GM10266 (cell line): ENCODE measurements around the gene CYP4F22.

Experiments
- DNase-seq: peaks from one replicate; pipeline ENCODE4 v3.0.0; 2012; ENCODE audit errors: extremely low spot score
- CTCF ChIP-seq: IDR thresholded peaks from 2 replicates; pipeline ENCODE4 v1.5.1; 2012; ENCODE audit warnings: mild to moderate bottlenecking, low read depth; ENCODE audit not compliant: control insufficient read depth, insufficient read depth; ENCODE audit errors: missing control alignments

Gene CYP4F22

DNA sequence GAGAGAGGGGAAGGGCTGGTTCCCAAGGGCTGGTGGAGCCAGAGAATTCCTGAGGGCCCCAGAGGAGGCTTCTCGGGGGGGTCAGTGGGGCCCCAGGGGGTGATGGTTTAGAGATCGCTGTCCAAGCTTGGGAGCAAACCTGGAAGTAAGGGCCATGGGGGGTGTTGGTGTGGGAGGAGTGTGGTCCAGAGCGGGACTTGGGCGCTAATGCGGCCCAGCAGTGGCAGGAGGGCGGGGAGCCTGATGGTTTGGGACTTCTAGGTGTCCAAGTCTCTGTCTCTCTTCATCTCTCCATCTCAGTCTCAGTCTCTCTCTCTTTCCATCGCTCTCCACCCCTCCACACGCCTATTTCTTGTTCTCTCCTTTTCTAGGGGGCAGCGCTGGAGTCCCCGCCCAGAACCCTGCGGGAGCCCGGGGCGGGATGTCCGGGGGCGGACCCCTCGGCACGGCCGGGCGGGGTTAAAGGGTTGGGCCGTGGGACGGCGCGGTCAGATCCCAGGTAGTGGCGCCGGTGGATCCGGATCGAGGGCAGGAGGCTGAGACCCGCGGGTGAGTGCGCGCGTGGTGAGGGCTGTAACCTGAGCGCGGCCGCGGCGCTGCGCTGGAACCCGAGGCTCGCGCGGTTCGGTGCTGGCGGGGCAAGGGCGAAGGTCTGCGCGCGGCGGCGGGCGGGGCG, at the start of gene CYP4F22:
Gene CYP4F22, plus strand, starts transcription at position 491 of the 676 bp plus-strand sequence. CDS start 16,812 bp downstream, outside the sequence.
- no peak for TF ChIP-seq CTCF
- DNase-seq = no peak

GRCh38 chr19:15461694-15462093, 46.6 kb upstream of the CYP4F22 start:
- no peak for DNase-seq
- TF ChIP-seq CTCF = no peak

DNA sequence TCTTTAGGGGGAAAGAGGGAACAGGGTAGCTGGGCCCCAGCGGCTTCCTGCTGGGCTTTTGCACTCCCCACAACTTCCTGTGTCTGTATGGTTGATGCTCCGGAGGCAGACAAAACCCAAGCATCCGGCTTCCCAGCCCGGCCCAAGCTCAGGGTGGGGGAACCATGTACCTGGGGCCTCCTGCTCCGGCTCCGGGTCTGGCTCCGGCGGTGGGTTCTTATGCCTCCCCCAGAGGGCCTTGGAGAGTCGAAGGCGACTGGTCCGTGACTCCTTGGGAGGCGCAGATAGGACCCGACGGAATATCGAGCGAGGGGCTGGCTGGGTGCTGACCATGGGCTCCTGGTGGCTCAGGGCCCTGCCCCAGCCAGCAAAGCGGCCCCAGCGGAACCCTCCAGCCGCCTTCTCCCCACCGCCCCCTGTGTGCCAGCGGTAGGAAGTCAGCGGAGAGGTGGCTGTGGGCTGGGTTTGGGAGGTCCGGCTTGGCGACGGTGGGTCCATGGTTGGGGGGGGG, 44.4 kb upstream of the CYP4F22 start:
- no peak for TF ChIP-seq CTCF
- DNase-seq = peak; percentile 82

DNA sequence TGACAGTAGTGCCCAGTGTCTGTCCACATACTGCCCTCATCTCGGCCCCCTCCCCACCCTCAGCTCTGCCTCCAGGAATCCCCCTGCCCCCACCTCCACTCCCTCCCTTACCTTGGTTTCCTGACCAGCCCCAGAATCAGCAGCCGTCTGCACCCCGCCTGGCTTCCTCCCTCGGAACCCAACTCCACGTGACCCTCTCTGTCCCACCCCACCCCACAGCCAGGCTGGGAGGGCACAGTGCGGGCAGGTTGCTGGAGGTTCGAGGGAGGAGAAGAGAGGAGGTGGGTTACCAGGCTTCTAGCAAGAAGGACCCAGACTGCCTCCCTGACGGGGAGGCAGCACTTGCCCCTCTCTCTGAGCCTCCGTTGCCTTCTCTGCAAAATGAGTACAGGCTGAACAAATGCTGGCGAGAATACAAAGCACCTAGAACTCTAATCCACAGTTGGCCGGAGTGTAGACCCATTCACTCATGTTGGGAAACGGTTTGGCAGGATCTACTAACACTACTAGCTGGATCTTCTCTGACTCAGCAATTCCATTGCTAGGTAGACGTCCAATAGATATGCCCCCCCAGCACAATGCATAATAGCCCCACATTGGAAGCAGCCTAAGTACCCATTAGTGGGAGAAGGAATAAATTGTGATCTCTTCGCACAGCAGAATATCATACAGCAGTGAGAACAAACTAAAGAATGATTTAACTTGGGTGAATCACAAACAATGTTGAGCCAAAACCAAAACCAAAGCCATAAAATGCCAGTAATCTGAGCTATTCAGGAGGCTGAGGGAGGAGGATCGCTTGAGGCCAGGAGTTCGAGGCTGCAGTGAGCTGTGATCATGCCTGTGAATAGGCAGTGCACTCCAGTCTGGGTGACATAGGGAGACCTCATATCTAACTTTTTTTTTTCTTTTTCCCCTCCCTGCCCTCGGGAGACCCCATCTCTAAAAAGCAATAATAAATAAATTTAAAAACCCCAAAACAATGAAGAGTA, 43.6 kb upstream of the CYP4F22 start, which contains the start of gene RASAL3:
Gene RASAL3, minus strand, starts transcription at position 151 of the 992 bp plus-strand sequence. CDS start 186 bp downstream, outside the sequence.
- no peak for TF ChIP-seq CTCF
- DNase-seq = no peak

DNA sequence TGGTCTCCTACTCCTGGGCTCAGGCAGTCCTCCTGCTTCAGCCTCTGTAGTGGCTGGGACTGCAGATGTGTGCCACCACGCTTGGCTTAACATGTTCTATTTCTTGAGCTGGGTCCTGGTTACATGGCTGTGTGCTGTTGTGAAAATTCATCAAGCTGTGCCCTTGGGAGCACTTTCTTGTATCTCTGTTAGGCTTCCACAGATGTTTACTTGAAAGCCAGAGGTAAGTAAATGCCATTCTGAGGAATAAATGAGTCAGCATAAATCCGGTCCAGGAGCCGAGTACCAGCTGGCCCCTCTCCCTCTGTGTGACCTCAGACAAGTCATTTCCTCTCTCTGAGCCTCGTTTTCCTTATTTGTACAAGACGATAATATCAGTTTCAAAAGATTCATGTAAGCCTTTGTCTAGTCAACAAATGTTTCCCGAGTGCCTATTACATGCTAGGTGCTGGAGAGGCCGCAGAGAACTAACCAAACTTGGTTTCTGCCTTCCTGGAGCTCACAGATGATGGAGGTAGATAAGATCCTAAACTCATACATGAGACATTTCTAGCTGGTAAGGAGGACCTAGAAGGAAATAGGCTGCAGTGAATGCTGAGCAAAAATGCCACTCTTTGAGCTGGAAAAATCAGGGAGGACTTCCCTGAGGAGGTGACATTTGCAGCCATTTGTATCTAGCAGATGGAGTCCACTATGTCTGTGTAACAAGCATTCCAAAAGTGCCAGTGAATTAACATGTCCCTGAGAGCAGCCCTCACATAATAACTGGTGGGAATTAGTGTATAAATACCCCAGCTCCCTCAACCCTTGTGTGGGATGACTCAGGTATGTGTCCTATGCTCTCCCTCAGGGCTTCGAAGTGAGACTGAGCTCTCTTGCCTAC, 41.2 kb upstream of the CYP4F22 start:
- peak; percentile 70 for DNase-seq
- TF ChIP-seq CTCF = no peak

- no peak for DNase-seq
- no peak for TF ChIP-seq CTCF
Measured at GRCh38 chr19:15467734-15468214, 40.6 kb upstream of the CYP4F22 start.
